Thyroid gland (tissue), 4 donors: Measurements from ENCODE around the gene ABCB8.

Experiments used
- CTCF ChIP-seq, 6 experiments: fragments of 200-600 bp in 3 of 6; fragments of 450-650 bp in 3 of 6; sonication (generic) in 3 of 6; IDR thresholded peaks; one replicate each; pipeline ENCODE4 v1.5.1; 2016 to 2019; ENCODE audit warnings: antibody characterized with exemption in 6 of 6, mild to moderate bottlenecking in 2 of 6, inconsistent platforms in 1 of 6, moderate library complexity in 1 of 6
- POLR2A ChIP-seq, 2 donors: fragments of 450-650 bp; IDR thresholded peaks; one replicate each; pipeline ENCODE4 v1.6.1; 2017; ENCODE audit warnings: antibody characterized with exemption in 2 of 2, mild to moderate bottlenecking in 2 of 2, moderate library complexity in 1 of 2

- no peak for TF ChIP-seq POLR2A (IDR thresholded peaks at IDR 0.05)
- TF ChIP-seq CTCF (IDR thresholded peaks at IDR 0.05), result no peak
Observed at GRCh38 chr7:151091988-151092387, 63.7 kb downstream of the ABCB8 start.
